AG04449 (cell line): ENCODE results near the gene PIK3R1.

Experiments
- CTCF ChIA-PET: fragments of 350-600 bp; formaldehyde crosslinking; extraction: SDS; loops from one replicate; lab custom pipeline; 2021; ENCODE audit warnings: antibody characterized with exemption; lab: Yijun Ruan, JAX
- POLR2A ChIA-PET: fragments of 400-600, 350-600 bp; formaldehyde crosslinking; extraction: SDS; loops from one replicate; lab custom pipeline; 2020; ENCODE audit warnings: antibody characterized with exemption, inconsistent platforms; lab: Yijun Ruan, JAX
- DNase-seq: peaks from one replicate; pipeline ENCODE4 v3.0.0-alpha.2; 2010; ENCODE audit warnings: low read depth, low spot score
- H3K4me3 ChIP-seq: 2 replicates; pipeline ENCODE4 v1.5.1; 2011; ENCODE audit warnings: low read depth, mild to moderate bottlenecking, control low read depth, low read length
- CTCF ChIP-seq: IDR thresholded peaks from one replicate; pipeline ENCODE4 v1.5.1; 2011; ENCODE audit warnings: mild to moderate bottlenecking, moderate library complexity, low read length, control low read depth, inconsistent platforms; ENCODE audit not compliant: insufficient read depth; ENCODE audit errors: missing control alignments

The PIK3R1 gene

GRCh38 chr5:68226546-68227073 lies 11.1 kb downstream of the PIK3R1 start:
- no peak for TF ChIP-seq CTCF
- H3K4me3 ChIP-seq: no peak overlapping the region
- POLR2A ChIA-PET: interaction anchor here (2.0 kb wide), 1 partner anchor 11 kb away, joined by 6 read pairs; the partner anchor contains the start of gene PIK3R1
- no peak for DNase-seq
- CTCF ChIA-PET: interaction anchor here (1.2 kb wide), 1 partner anchor 25 kb away, joined by 5 read pairs; no protein-coding TSS in a partner anchor

GRCh38 chr5:68227532-68228160 lies 12.1 kb downstream of the PIK3R1 start:
- POLR2A ChIA-PET: interaction anchor here (2.0 kb wide), 1 partner anchor 12 kb away, joined by 6 read pairs; the partner anchor contains the start of gene PIK3R1
- CTCF ChIA-PET: interaction anchor here (1.3 to 3.4 kb wide), 2 partner anchors 11 to 981 kb away, joined by 3 to 12 read pairs; partner anchors contain the start of gene PIK3R1
- no peak overlapping the region for H3K4me3 ChIP-seq
- no peak for DNase-seq
- TF ChIP-seq CTCF: no peak

GRCh38 chr5:68229416-68229815 lies 13.9 kb downstream of the PIK3R1 start:
- no peak overlapping the region for H3K4me3 ChIP-seq
- no peak for DNase-seq
- CTCF ChIA-PET: interaction anchor here (1.3 to 3.4 kb wide), 2 partner anchors 11 to 13 kb away, joined by 4 to 12 read pairs; partner anchors contain the start of gene PIK3R1
- POLR2A ChIA-PET: no interaction called here
- no peak for TF ChIP-seq CTCF

GRCh38 chr5:68230285-68230684 lies 14.7 kb downstream of the PIK3R1 start:
- ChIA-PET POLR2A (no interaction called here), CTCF (interaction anchor here (1.5 to 3.4 kb wide), 2 partner anchors 14 to 23 kb away, joined by 5 to 12 read pairs; partner anchors contain the start of gene PIK3R1)

GRCh38 chr5:68231414-68232076 lies 16.0 kb downstream of the PIK3R1 start:
- DNase-seq: no peak
- CTCF ChIA-PET: interaction anchor here (0.7 to 1.5 kb wide), 2 partner anchors 22 to 985 kb away, joined by 3 to 5 read pairs; no protein-coding TSS in a partner anchor
- no peak overlapping the region for H3K4me3 ChIP-seq
- POLR2A ChIA-PET: no interaction called here
- no peak for TF ChIP-seq CTCF

More at GRCh38 chr5:68230285-68230684, 14.7 kb downstream of the PIK3R1 start:
- DNase-seq: no peak
- no peak for TF ChIP-seq CTCF
- H3K4me3 ChIP-seq: no peak overlapping the region
